ENCODE data around the gene IL23R. TPM values are rescaled to one million over a fixed set of nuclear protein-coding genes. Genes with fewer than 3 reads are reported as not detected.

Gene IL23R
- total and polyA plus RNA-seq, 2 donors (not counting 3 experiments of a cell fraction or from before 2014, with no cell fraction given) = not detected

DNA sequence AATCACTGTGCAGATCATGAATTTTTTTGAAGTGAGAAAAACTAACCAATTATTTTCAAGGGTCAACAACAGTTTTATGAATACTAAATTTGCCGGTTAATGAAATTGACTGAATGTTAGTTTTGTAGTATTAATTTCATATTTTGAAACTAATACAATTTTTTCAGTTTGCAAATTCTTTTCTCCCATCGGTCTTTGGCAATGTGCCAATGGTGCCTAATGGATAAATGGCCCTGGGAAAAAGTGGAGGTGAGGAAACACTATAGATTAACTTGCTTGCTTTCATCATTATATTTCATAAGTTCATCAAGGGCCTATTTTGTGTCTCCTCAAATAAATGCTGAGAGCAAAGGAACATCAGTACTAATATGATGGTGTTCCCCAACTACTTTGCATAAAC is 35.6 kb upstream of the IL23R start:
- POLR2A ChIA-PET = no interaction called here
- BruUV-seq (replicated peaks) = no TSS peak
- dilution Hi-C loops (cut with MboI; ENCODE audit: extremely low pct_ligation_motif_present, low sequenced_read_pairs) (no loop called here), intact Hi-C loops (cut with micrococcal nuclease) (no loop called here)
- DNase-seq (ENCODE audit: low read depth, low spot score) = no peak
- H3K36me3 ChIP-seq (ENCODE audit: control insufficient read depth in 2 of 2, extremely low read depth in 1 of 2, insufficient read depth in 2 of 2, low read length in 2 of 2) = no peaks in the 10 kb centered on the region
- H3K79me2 ChIP-seq (ENCODE audit: control insufficient read depth, insufficient read depth, low read length) = no peaks in the 10 kb centered on the region
- H3K4me2 ChIP-seq (ENCODE audit: insufficient read depth, low read length) = no peak overlapping the region
- no peak overlapping the region for H3K4me3 ChIP-seq (replicated peaks in 1 of 3; ENCODE audit: insufficient read depth in 1 of 3, low read depth in 1 of 3, low read length in 3 of 3)
- no peak overlapping the region for H2AFZ ChIP-seq (ENCODE audit: low read depth, low read length)
- CTCF ChIA-PET = no interaction called here
- H3K4me1 ChIP-seq (ENCODE audit: control insufficient read depth, extremely low read depth, insufficient read depth, low read length) = peaks cover 6% of the 10 kb centered on the region
- no peaks in the 10 kb centered on the region for H3K9me3 ChIP-seq (replicated peaks; ENCODE audit: control insufficient read depth, insufficient read depth, low read length)
- H4K20me1 ChIP-seq (replicated peaks; ENCODE audit: control insufficient read depth, extremely low read depth, insufficient read depth, low read length) = no peaks in the 10 kb centered on the region
- no peaks in the 10 kb centered on the region for H3K9me1 ChIP-seq (replicated peaks; ENCODE audit: control insufficient read depth, extremely low read depth, insufficient read depth, low read length)
- TF ChIP-seq GATA2 (IDR thresholded peaks at IDR 0.05; ENCODE audit: insufficient read depth, insufficient read length, low read depth, low read length) (no peak), JUN (IDR thresholded peaks at IDR 0.05; ENCODE audit: borderline replicate concordance, insufficient read depth, insufficient read length, low read depth) (no peak), MYC (IDR thresholded peaks at IDR 0.05; ENCODE audit: low read depth, low read length) (no peak), FOS (IDR thresholded peaks at IDR 0.05; ENCODE audit: borderline replicate concordance, insufficient read depth, low read length) (no peak), POLR2A (IDR thresholded peaks at IDR 0.05; ENCODE audit: low read depth, low read length) (no peak), CTCF (IDR thresholded peaks at IDR 0.05; ENCODE audit: extremely low read depth in 1 of 2, insufficient read depth in 1 of 2, low read depth in 1 of 2, low read length in 2 of 2) (no peak), POLR2AphosphoS5 (IDR thresholded peaks at IDR 0.05; ENCODE audit: insufficient read depth, low read depth, low read length) (no peak), EZH2 (IDR thresholded peaks at IDR 0.05; ENCODE audit: borderline replicate concordance, low read depth, low read length, severe bottlenecking) (no peak)
- TF ChIP-seq, protein P1, sequence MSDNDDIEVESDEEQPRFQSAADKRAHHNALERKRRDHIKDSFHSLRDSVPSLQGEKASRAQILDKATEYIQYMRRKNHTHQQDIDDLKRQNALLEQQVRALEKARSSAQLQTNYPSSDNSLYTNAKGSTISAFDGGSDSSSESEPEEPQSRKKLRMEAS (IDR thresholded peaks at IDR 0.05; ENCODE audit: insufficient read depth, insufficient read length) = no peak
- FAIRE-seq = no peak
- H3K27me3 ChIP-seq (ENCODE audit: control insufficient read depth in 2 of 2, insufficient read depth in 2 of 2, low read length in 2 of 2) = no peaks in the 10 kb centered on the region
- H3K9ac ChIP-seq (replicated peaks; ENCODE audit: extremely low read depth, insufficient read depth, low read length) = no peak overlapping the region
- H3K27ac ChIP-seq (ENCODE audit: insufficient read depth, low read depth, low read length) = no peak overlapping the region
